ENCODE data around the gene CAMK2B. TPM values are rescaled to one million over a fixed set of nuclear protein-coding genes. Genes with fewer than 3 reads are reported as not detected.

The CAMK2B gene
- total and polyA plus RNA-seq, 2 experiments from 2014 or later: not detected

- TF ChIP-seq ZNF462 (CRISPR knock-in tag; IDR thresholded peaks at IDR 0.05) (no peak), CREB1 (CRISPR knock-in tag; IDR thresholded peaks at IDR 0.05; ENCODE audit: low read depth) (no peak)
These were observed 109.9 kb downstream of the CAMK2B start (continued) for GRCh38 chr7:44215531-44215930.

- no peaks in the 10 kb centered on the region for H3K9me3 Mint-ChIP-seq
- H3K4me3 Mint-ChIP-seq: no peak overlapping the region
- H3K9me2 ChIP-seq (ENCODE audit: insufficient read depth): no peaks in the 10 kb centered on the region
- TF ChIP-seq NANOG (IDR thresholded peaks at IDR 0.05; ENCODE audit: borderline replicate concordance): no peak
- no peak for TF ChIP-seq STAT1 (IDR thresholded peaks at IDR 0.05; ENCODE audit: unreplicated experiment)
- no peak for TF ChIP-seq CREB1 (CRISPR knock-in tag; IDR thresholded peaks at IDR 0.05; ENCODE audit: low read depth)
- TF ChIP-seq, protein P1, sequence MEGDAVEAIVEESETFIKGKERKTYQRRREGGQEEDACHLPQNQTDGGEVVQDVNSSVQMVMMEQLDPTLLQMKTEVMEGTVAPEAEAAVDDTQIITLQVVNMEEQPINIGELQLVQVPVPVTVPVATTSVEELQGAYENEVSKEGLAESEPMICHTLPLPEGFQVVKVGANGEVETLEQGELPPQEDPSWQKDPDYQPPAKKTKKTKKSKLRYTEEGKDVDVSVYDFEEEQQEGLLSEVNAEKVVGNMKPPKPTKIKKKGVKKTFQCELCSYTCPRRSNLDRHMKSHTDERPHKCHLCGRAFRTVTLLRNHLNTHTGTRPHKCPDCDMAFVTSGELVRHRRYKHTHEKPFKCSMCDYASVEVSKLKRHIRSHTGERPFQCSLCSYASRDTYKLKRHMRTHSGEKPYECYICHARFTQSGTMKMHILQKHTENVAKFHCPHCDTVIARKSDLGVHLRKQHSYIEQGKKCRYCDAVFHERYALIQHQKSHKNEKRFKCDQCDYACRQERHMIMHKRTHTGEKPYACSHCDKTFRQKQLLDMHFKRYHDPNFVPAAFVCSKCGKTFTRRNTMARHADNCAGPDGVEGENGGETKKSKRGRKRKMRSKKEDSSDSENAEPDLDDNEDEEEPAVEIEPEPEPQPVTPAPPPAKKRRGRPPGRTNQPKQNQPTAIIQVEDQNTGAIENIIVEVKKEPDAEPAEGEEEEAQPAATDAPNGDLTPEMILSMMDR (conservative IDR thresholded peaks at IDR 0.05; ENCODE audit: low read depth in 2 of 2): no peak
- no peak for TF ChIP-seq EZH2phosphoT487 (IDR thresholded peaks at IDR 0.05; ENCODE audit: unreplicated experiment)
- no peak for TF ChIP-seq ZNF331 (CRISPR knock-in tag; IDR thresholded peaks at IDR 0.05; ENCODE audit: low read depth)
- H3K4me1 Mint-ChIP-seq: peaks cover 35% of the 10 kb centered on the region
- H3K27me3 Mint-ChIP-seq (ENCODE audit: insufficient read depth, low read depth, poor library complexity): peaks cover 4% of the 10 kb centered on the region
- H3F3A ChIP-seq (replicated peaks; ENCODE audit: low read depth): no peaks in the 10 kb centered on the region
- peaks cover 11% of the 10 kb centered on the region for H3K4me1 ChIP-seq (ENCODE audit: insufficient read depth)
- peak overlapping the region; percentile 87 for H3K27ac Mint-ChIP-seq
- H3K4me2 ChIP-seq: no peak overlapping the region
- DNase-seq (ENCODE audit: low spot score): no peak
- peaks cover 14% of the 10 kb centered on the region for H3K36me3 ChIP-seq (ENCODE audit: insufficient read depth)
- peaks cover 11% of the 10 kb centered on the region; the same call in 1 of the 2 replicates for H4K20me1 ChIP-seq (replicated peaks; ENCODE audit: insufficient read depth)
- H3K79me2 ChIP-seq (replicated peaks; ENCODE audit: insufficient read depth): no peaks in the 10 kb centered on the region
- no peaks in the 10 kb centered on the region for H3K27me3 ChIP-seq (ENCODE audit: insufficient read depth)
- H2AFZ ChIP-seq: no peak overlapping the region
- peak overlapping the region; percentile 12; the same call in 1 of the 2 replicates for H3K27ac ChIP-seq (ENCODE audit: low read depth)
- H3K4me3 ChIP-seq: no peak overlapping the region
- peak; percentile 10 for ATAC-seq
- H3K36me3 Mint-ChIP-seq (ENCODE audit: low read depth): peaks cover 32% of the 10 kb centered on the region
These were observed 111.5 kb downstream of the CAMK2B start for GRCh38 chr7:44213877-44214388.

Data from GM23338 (cell line).